HepG2 (cell line): ENCODE measurements around the gene CHMP5. TPM values are rescaled to one million over a fixed set of nuclear protein-coding genes. Genes with fewer than 3 reads are reported as not detected.

Experiments
- ATAC-seq: fragments of 200-7000 bp; cut with Tn5 transposase; 3 replicates; pipeline ENCODE4 v1.9.1; 2020; ENCODE audit warnings: mild to moderate bottlenecking, moderate library complexity
- BruUV-seq: library from RNA; stranded (reverse); fragments of 400-500 nt; replicated peaks from 2 replicates; lab custom pipeline; 2021; lab: Mats Ljungman, UMichigan
- CTCF ChIA-PET: fragments of 300-600 bp; formaldehyde crosslinking; extraction: SDS; loops from one replicate; lab custom pipeline; 2021; ENCODE audit warnings: low total read pairs, inconsistent platforms, low intra/inter-chr PET ratio; lab: Yijun Ruan, JAX
- POLR2A ChIA-PET: fragments of 350-600 bp; sonication (Branson Sonifier 250); formaldehyde crosslinking; loops from one replicate; lab custom pipeline; 2020; ENCODE audit warnings: antibody characterized with exemption, inconsistent platforms; lab: Yijun Ruan, JAX
- DNase-seq: peaks from one replicate; pipeline ENCODE4 v3.0.0-alpha.2; 2015; ENCODE audit warnings: low spot score
- FAIRE-seq: peaks from 3 replicates; lab custom pipeline; 2011; peaks lifted over from hg19 to GRCh38; lab: Jason Lieb, UNC
- H2AFZ ChIP-seq: one replicate; pipeline ENCODE4 v1.6.1; 2011; ENCODE audit warnings: low read length, inconsistent platforms
- H3K27ac ChIP-seq: fragments of 300-600 bp; 3 replicates; pipeline ENCODE4 v1.8.0; 2011; ENCODE audit warnings: mixed run types, mild to moderate bottlenecking, mixed read lengths, low read length, inconsistent platforms; ENCODE audit not compliant: insufficient read depth; ENCODE audit errors: extremely low read length
- H3K27me3 ChIP-seq, 2 experiments: fragments of 200-600 bp in 1 of 2; 2 replicates in 1 of 2; 3 replicates in 1 of 2; pipeline versions ENCODE4 v1.6.0 to v1.8.0; 2011; ENCODE audit warnings: low read length in 2 of 2, mild to moderate bottlenecking in 2 of 2, moderate library complexity in 2 of 2, inconsistent platforms in 1 of 2; ENCODE audit not compliant: insufficient read depth in 2 of 2, control insufficient read depth in 1 of 2
- H3K36me3 ChIP-seq, 2 experiments: fragments of 200-600 bp in 1 of 2; replicated peaks in 1 of 2; 2 replicates in 1 of 2; 3 replicates in 1 of 2; pipeline versions ENCODE4 v1.5.1 to v1.8.0; 2011; ENCODE audit warnings: low read length in 2 of 2, inconsistent platforms in 1 of 2; ENCODE audit not compliant: insufficient read depth in 2 of 2, control insufficient read depth in 1 of 2
- H3K4me1 ChIP-seq: 2 replicates; pipeline ENCODE4 v1.5.1; 2012; ENCODE audit warnings: low read length, inconsistent platforms; ENCODE audit not compliant: insufficient read depth
- H3K4me2 ChIP-seq: 2 replicates; pipeline ENCODE4 v1.6.0; 2011; ENCODE audit warnings: low read depth, low read length, inconsistent platforms
- H3K4me3 ChIP-seq, 3 experiments: fragments of 200-600 bp in 1 of 3; sonication (generic), shearing (Covaris generic) in 1 of 3; replicated peaks in 1 of 3; 2 replicates each; pipeline ENCODE4 v1.5.1; 2011 to 2016; ENCODE audit warnings: low read length in 3 of 3, inconsistent platforms in 2 of 3, low read depth in 2 of 3, mild to moderate bottlenecking in 2 of 3, control low read depth in 1 of 3, mixed read lengths in 1 of 3; ENCODE audit not compliant: insufficient read depth in 1 of 3
- H3K79me2 ChIP-seq: one replicate; pipeline ENCODE4 v1.6.1; 2011; ENCODE audit warnings: low read length, inconsistent platforms; ENCODE audit not compliant: insufficient read depth
- H3K9ac ChIP-seq: 2 replicates; pipeline ENCODE4 v1.6.0; 2011; ENCODE audit warnings: mild to moderate bottlenecking, low read depth, low read length, inconsistent platforms; ENCODE audit not compliant: insufficient read depth
- H3K9me3 ChIP-seq: 2 replicates; pipeline ENCODE4 v1.5.1; 2012; ENCODE audit warnings: mild to moderate bottlenecking, low read length
- H4K20me1 ChIP-seq: 2 replicates; pipeline ENCODE4 v1.6.0; 2011; ENCODE audit warnings: inconsistent platforms, mild to moderate bottlenecking, low read length, moderate library complexity; ENCODE audit not compliant: insufficient read depth
- AGO2 ChIP-seq: fragments of 200-400 bp; formaldehyde crosslinking; optimal IDR thresholded peaks from 2 replicates; pipeline ENCODE3; 2017; ENCODE audit warnings: mild to moderate bottlenecking, low read depth, low read length, moderate library complexity
- AKAP8 ChIP-seq: sonication (generic); formaldehyde crosslinking; IDR thresholded peaks from 2 replicates; pipeline ENCODE4 v1.5.1; 2020; ENCODE audit warnings: mild to moderate bottlenecking, missing genetic modification reagents
- CHD4 ChIP-seq: fragments of 200-600 bp; sonication (generic); IDR thresholded peaks from 2 replicates; pipeline ENCODE4 v1.7.0; 2017; ENCODE audit warnings: mild to moderate bottlenecking, low read length, borderline replicate concordance
- GABPB1 ChIP-seq: IDR thresholded peaks from 2 replicates; pipeline ENCODE4 v1.6.1; 2016; ENCODE audit warnings: mild to moderate bottlenecking, missing genetic modification reagents, moderate library complexity, missing compliant biosample characterization
- HMG20A ChIP-seq: IDR thresholded peaks from 2 replicates; pipeline ENCODE4 v1.6.1; 2016; ENCODE audit warnings: borderline replicate concordance
- KDM2A ChIP-seq: sonication (generic); formaldehyde crosslinking; IDR thresholded peaks from 2 replicates; pipeline ENCODE4 v1.4.0; 2020; ENCODE audit warnings: low read depth, missing genetic modification reagents, borderline replicate concordance
- MXD4 ChIP-seq: IDR thresholded peaks from 2 replicates; pipeline ENCODE4 v1.6.1; 2016; ENCODE audit warnings: mild to moderate bottlenecking, missing biosample characterization, missing genetic modification reagents
- RBFOX2 ChIP-seq: fragments of 200-400 bp; formaldehyde crosslinking; IDR thresholded peaks from 2 replicates; pipeline ENCODE4 v1.6.1; 2017; ENCODE audit warnings: low read depth, mild to moderate bottlenecking, low read length
- SP5 ChIP-seq: IDR thresholded peaks from 2 replicates; pipeline ENCODE4 v1.6.1; 2016; ENCODE audit warnings: low read depth, borderline replicate concordance
- ZBTB4 ChIP-seq: sonication (generic); formaldehyde crosslinking; IDR thresholded peaks from 2 replicates; pipeline ENCODE4 v1.4.0; 2020; ENCODE audit warnings: missing genetic modification reagents, mild to moderate bottlenecking, borderline replicate concordance
- ZNF143 ChIP-seq: sonication (generic); formaldehyde crosslinking; IDR thresholded peaks from 2 replicates; pipeline ENCODE4 v1.4.0; 2020; ENCODE audit warnings: missing genetic modification reagents
- ZNF749 ChIP-seq: sonication (generic); formaldehyde crosslinking; IDR thresholded peaks from 2 replicates; pipeline ENCODE4 v1.8.0; 2022; ENCODE audit warnings: mild to moderate bottlenecking, missing genetic modification reagents, moderate library complexity, borderline replicate concordance
- ZNF891 ChIP-seq: sonication (generic); formaldehyde crosslinking; IDR thresholded peaks from 2 replicates; pipeline ENCODE4 v1.5.0; 2020; ENCODE audit warnings: mild to moderate bottlenecking, missing genetic modification reagents
- ZZZ3 ChIP-seq: sonication (generic); formaldehyde crosslinking; IDR thresholded peaks from 2 replicates; pipeline ENCODE4 v1.4.0; 2020; ENCODE audit warnings: missing genetic modification reagents, mild to moderate bottlenecking, borderline replicate concordance
- WGBS: methylation state at CpG from one replicate; pipeline ENCODE4 v1.1.6; 2017; ENCODE audit warnings: low lambda C conversion rate; 5-methylcytosine and 5-hydroxymethylcytosine counted together
- in situ Hi-C: cut with HindIII; loops from 2 replicates; pipeline ENCODE4 v1.10.0; 2017; ENCODE audit warnings: low pct_unique_long_range_greater_than_20kb; ENCODE audit not compliant: extremely low pct_ligation_motif_present
- intact Hi-C: fragments of 100-400 bp; cut with micrococcal nuclease; formaldehyde crosslinking; loops from one replicate; pipeline ENCODE4 v1.10.0; 2022; ENCODE audit not compliant: unreplicated experiment
- polyA plus RNA-seq, 8 experiments: library from polyadenylated mRNA; depleted of rRNA in 3 of 8; stranded (reverse) in 7 of 8; unstranded in 1 of 8; fragments of >200 nt; fragmentation: Illumina TruSeq in 4 of 8; extraction: Trizol in 4 of 8; gene quantifications; 2 replicates each; pipeline versions ENCODE4 v1.2.1 to v1.2.3, GENCODE V29; 2011 to 2016; ENCODE audit warnings: low read depth in 4 of 8, missing spikeins in 1 of 8, mixed read lengths in 1 of 8; ENCODE audit not compliant: insufficient read depth in 1 of 8
- total RNA-seq, 5 experiments: library from RNA; depleted of rRNA; stranded (reverse); fragments of >200 nt; fragmentation: Illumina TruSeq; extraction: Trizol; gene quantifications; 2 replicates each; pipeline ENCODE4 v1.2.3, GENCODE V29; 2016; ENCODE audit warnings: low read depth in 1 of 5
- TF ChIP-seq, protein P1 (sequence below): sonication (generic); formaldehyde crosslinking; IDR thresholded peaks from 2 replicates; pipeline ENCODE4 v1.8.0; 2022; ENCODE audit warnings: missing genetic modification reagents, mild to moderate bottlenecking, borderline replicate concordance
- TF ChIP-seq, protein P2 (sequence below): sonication (generic); formaldehyde crosslinking; IDR thresholded peaks from 2 replicates; pipeline ENCODE4 v1.5.0; 2020; ENCODE audit warnings: missing genetic modification reagents, mild to moderate bottlenecking, borderline replicate concordance

Gene CHMP5
- total and polyA plus RNA-seq, 2 of the 13 experiments (the other 11 are each of a cell fraction or from before 2014, with no cell fraction given), result 46.0 to 57.3 TPM

DNA sequence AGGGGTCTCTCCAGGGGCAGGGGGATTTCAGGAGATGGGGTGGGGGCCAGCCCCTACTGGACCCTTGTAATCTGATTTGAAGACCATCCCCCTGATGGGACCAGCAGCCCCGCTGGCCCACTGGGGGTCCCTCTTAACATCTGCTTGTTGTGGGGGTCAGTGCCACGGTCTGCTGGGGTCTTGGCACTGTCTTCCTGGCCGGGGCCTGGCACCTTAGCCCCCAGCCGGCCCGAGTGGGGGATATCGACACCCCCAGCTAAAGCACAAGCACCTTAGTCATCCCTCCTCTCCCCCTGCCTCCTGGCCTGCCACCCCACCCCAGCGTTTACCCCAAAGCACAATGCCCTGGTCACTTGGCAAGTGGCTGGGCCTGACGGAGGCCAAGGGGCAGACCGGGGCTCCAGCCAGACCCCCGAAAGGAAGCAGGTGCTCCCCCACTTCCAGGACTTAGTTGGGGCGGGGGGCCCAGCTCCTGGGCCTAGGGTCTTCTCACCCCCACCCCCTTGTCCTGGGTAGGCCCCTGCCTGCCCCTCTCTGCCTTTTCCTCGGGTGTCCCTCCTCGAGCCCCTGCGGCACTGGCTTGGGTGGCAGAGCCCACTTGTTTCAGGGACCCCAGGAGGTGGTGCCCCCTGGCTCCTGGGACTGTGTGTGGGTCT is 24.1 kb downstream of the CHMP5 start:
- ChIA-PET POLR2A (interaction anchor here (1.4 kb wide), 2 partner anchors 36 to 55 kb away, joined by 3 read pairs; no protein-coding TSS in a partner anchor), CTCF (no interaction called here)
- H2AFZ ChIP-seq, result no peak overlapping the region
- no TSS peak for BruUV-seq
- intact Hi-C loops, result loop anchor here (5.0 kb wide), 1 partner anchor 33 kb away; no protein-coding TSS in a partner anchor
- 75% methylated on average over 8 of the region's 14 CpGs for WGBS
- ATAC-seq (no peak), DNase-seq (no peak), FAIRE-seq (no peak)
- peaks cover 0 to 8% of the 10 kb centered on the region in 2 experiments; a peak in 1 of 5 replicates for H3K36me3 ChIP-seq
- H3K27me3 ChIP-seq, result no peaks in the 10 kb centered on the region
- no peaks in the 10 kb centered on the region for H4K20me1 ChIP-seq
- H3K9me3 ChIP-seq, result no peaks in the 10 kb centered on the region
- peak overlapping the region; percentile 84; the same call in 1 of the 2 replicates for H3K9ac ChIP-seq
- peak overlapping the region; percentile 75 for H3K4me2 ChIP-seq
- peak overlapping the region; percentile 75 to 89 (median 84); a peak in 4 of 6 replicates for H3K4me3 ChIP-seq
- H3K79me2 ChIP-seq, result peaks cover 34% of the 10 kb centered on the region
- TF ChIP-seq ZBTB4 (CRISPR knock-in tag) (no peak), CHD4 (no peak), AKAP8 (CRISPR knock-in tag) (0 out of 2 replicates have a peak, but pooled peaks have one; percentile 54), SP5 (CRISPR knock-in tag) (no peak), ZZZ3 (CRISPR knock-in tag) (no peak), GABPB1 (CRISPR knock-in tag) (peak; percentile 13; the same call in 1 of the 2 replicates), AGO2 (peak; percentile 32), RBFOX2 (0 out of 2 replicates have a peak, but pooled peaks have one; percentile 27), ZNF749 (CRISPR knock-in tag) (no peak), ZNF891 (0 out of 2 replicates have a peak, but pooled peaks have one; percentile 22), HMG20A (CRISPR knock-in tag) (no peak), MXD4 (CRISPR knock-in tag) (no peak), KDM2A (CRISPR knock-in tag) (0 out of 2 replicates have a peak, but pooled peaks have one; percentile 22), ZNF143 (no peak)
- TF ChIP-seq, protein P1, sequence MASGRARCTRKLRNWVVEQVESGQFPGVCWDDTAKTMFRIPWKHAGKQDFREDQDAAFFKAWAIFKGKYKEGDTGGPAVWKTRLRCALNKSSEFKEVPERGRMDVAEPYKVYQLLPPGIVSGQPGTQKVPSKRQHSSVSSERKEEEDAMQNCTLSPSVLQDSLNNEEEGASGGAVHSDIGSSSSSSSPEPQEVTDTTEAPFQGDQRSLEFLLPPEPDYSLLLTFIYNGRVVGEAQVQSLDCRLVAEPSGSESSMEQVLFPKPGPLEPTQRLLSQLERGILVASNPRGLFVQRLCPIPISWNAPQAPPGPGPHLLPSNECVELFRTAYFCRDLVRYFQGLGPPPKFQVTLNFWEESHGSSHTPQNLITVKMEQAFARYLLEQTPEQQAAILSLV (CRISPR knock-in tag), result no peak
- TF ChIP-seq, protein P2, sequence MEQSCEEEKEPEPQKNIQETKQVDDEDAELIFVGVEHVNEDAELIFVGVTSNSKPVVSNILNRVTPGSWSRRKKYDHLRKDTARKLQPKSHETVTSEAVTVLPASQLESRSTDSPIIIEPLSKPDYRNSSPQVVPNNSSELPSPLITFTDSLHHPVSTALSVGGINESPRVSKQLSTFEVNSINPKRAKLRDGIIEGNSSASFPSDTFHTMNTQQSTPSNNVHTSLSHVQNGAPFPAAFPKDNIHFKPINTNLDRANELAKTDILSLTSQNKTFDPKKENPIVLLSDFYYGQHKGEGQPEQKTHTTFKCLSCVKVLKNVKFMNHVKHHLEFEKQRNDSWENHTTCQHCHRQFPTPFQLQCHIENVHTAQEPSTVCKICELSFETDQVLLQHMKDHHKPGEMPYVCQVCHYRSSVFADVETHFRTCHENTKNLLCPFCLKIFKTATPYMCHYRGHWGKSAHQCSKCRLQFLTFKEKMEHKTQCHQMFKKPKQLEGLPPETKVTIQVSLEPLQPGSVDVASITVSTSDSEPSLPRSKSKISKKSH (CRISPR knock-in tag), result peak; percentile 58; the same call in 1 of the 2 replicates
- in situ Hi-C loops, result no loop called here
- H3K27ac ChIP-seq, result peak overlapping the region; percentile 85
- peaks cover 49% of the 10 kb centered on the region for H3K4me1 ChIP-seq
